H1 (cell line): ENCODE measurements around the gene FAM168B. TPM values are rescaled to one million over a fixed set of nuclear protein-coding genes. Genes with fewer than 3 reads are reported as not detected.

Experiments
- CTCF ChIA-PET: fragments of 300-600 bp; sonication (Branson Sonifier 250); formaldehyde crosslinking; loops from one replicate; lab custom pipeline; 2021; ENCODE audit not compliant: partially characterized antibody; lab: Charles Lee
- POLR2A ChIA-PET: fragments of 300-600 bp; sonication (Branson Sonifier 250); formaldehyde crosslinking; loops from one replicate; lab custom pipeline; 2021; ENCODE audit warnings: inconsistent platforms; ENCODE audit not compliant: partially characterized antibody; lab: Charles Lee
- DNase-seq, 2 experiments: peaks; one replicate each; pipeline versions ENCODE4 v3.0.0 to v3.0.0-alpha.2; 2010 to 2022; ENCODE audit warnings: low spot score in 2 of 2, low read depth in 1 of 2, mixed read lengths in 1 of 2
- FAIRE-seq: peaks from 2 replicates; lab custom pipeline; 2011; peaks lifted over from hg19 to GRCh38; lab: Jason Lieb, UNC
- H2AFZ ChIP-seq: 2 replicates; pipeline ENCODE4 v1.8.1; 2012; ENCODE audit warnings: low read length, inconsistent platforms
- H2AK5ac ChIP-seq: 2 replicates; pipeline ENCODE4 v1.6.1; 2013; ENCODE audit warnings: low read depth, low read length
- H2BK120ac ChIP-seq: replicated peaks from 2 replicates; pipeline ENCODE3; 2013; ENCODE audit warnings: low read depth, low read length, inconsistent platforms
- H2BK12ac ChIP-seq: 2 replicates; pipeline ENCODE4 v1.6.1; 2013; ENCODE audit warnings: low read depth, low read length
- H2BK15ac ChIP-seq: 2 replicates; pipeline ENCODE4 v1.6.1; 2013; ENCODE audit warnings: low read length
- H2BK20ac ChIP-seq: 2 replicates; pipeline ENCODE4 v1.6.1; 2013; ENCODE audit warnings: low read length
- H2BK5ac ChIP-seq: 2 replicates; pipeline ENCODE4 v1.6.1; 2013; ENCODE audit warnings: low read depth, low read length
- H3K14ac ChIP-seq: 2 replicates; pipeline ENCODE4 v1.6.1; 2013; ENCODE audit warnings: inconsistent platforms; ENCODE audit not compliant: insufficient read length
- H3K18ac ChIP-seq: 2 replicates; pipeline ENCODE4 v1.6.1; 2013; ENCODE audit warnings: low read length; ENCODE audit errors: extremely low read depth
- H3K23ac ChIP-seq: 2 replicates; pipeline ENCODE4 v1.6.1; 2013; ENCODE audit warnings: inconsistent platforms; ENCODE audit not compliant: insufficient read length
- H3K23me2 ChIP-seq: 2 replicates; pipeline ENCODE4 v1.6.1; 2013; ENCODE audit warnings: low read depth, low read length
- H3K27ac ChIP-seq: 2 replicates; pipeline ENCODE4 v1.6.1; 2011; ENCODE audit warnings: low read depth, low read length, inconsistent platforms
- H3K27me3 ChIP-seq, 4 experiments: replicated peaks in 1 of 4; 1 replicate in 1 of 4; 2 replicates in 3 of 4; pipeline versions ENCODE4 v1.6.1 to v1.8.1; 2011 to 2013; ENCODE audit warnings: low read length in 3 of 4, mild to moderate bottlenecking in 3 of 4, inconsistent platforms in 2 of 4, mixed read lengths in 2 of 4, moderate library complexity in 1 of 4; ENCODE audit not compliant: control insufficient read depth in 3 of 4, insufficient read depth in 3 of 4; ENCODE audit errors: extremely low read depth in 1 of 4
- H3K36me3 ChIP-seq, 4 experiments: 2 replicates each; pipeline versions ENCODE4 v1.6.1 to v1.8.1; 2011 to 2013; ENCODE audit warnings: mild to moderate bottlenecking in 4 of 4, low read length in 3 of 4, moderate library complexity in 2 of 4, control low read depth in 1 of 4, inconsistent platforms in 1 of 4; ENCODE audit not compliant: insufficient read depth in 4 of 4, control insufficient read depth in 2 of 4
- H3K4ac ChIP-seq: replicated peaks from 2 replicates; pipeline ENCODE3; 2013; ENCODE audit warnings: low read length, low read depth, mixed read lengths, inconsistent platforms; ENCODE audit not compliant: insufficient read length
- H3K4me1 ChIP-seq, 4 experiments: replicated peaks in 1 of 4; 1 replicate in 1 of 4; 2 replicates in 3 of 4; pipeline versions ENCODE4 v1.6.1 to v1.8.1; 2011 to 2013; ENCODE audit warnings: low read length in 3 of 4, inconsistent platforms in 2 of 4, mixed read lengths in 1 of 4; ENCODE audit not compliant: insufficient read depth in 4 of 4, control insufficient read depth in 3 of 4
- H3K4me2 ChIP-seq, 2 experiments: 2 replicates each; pipeline versions ENCODE4 v1.6.1 to v1.8.1; 2011 to 2013; ENCODE audit warnings: low read depth in 2 of 2, low read length in 2 of 2, control low read depth in 1 of 2, inconsistent platforms in 1 of 2, mild to moderate bottlenecking in 1 of 2; ENCODE audit not compliant: insufficient read depth in 1 of 2
- H3K4me3 ChIP-seq, 4 experiments: fragments of 200-600, 300-600 bp in 1 of 4; sonication (generic), shearing (Covaris generic), sonication (Bioruptor Twin) in 1 of 4; 2 replicates each; pipeline versions ENCODE4 v1.5.1 to v1.8.1; 2011 to 2016; ENCODE audit warnings: low read length in 4 of 4, low read depth in 3 of 4, control low read depth in 2 of 4, inconsistent platforms in 2 of 4, mild to moderate bottlenecking in 2 of 4, mixed read lengths in 1 of 4, moderate library complexity in 1 of 4; ENCODE audit not compliant: insufficient read depth in 2 of 4; ENCODE audit errors: extremely low read depth in 1 of 4
- H3K56ac ChIP-seq: replicated peaks from 2 replicates; pipeline ENCODE3; 2013; ENCODE audit warnings: low read depth, mild to moderate bottlenecking, mixed read lengths, low read length, inconsistent platforms; ENCODE audit not compliant: insufficient read length
- H3K79me1 ChIP-seq: 2 replicates; pipeline ENCODE4 v1.6.1; 2013; ENCODE audit warnings: low read depth, low read length, control low read depth
- H3K79me2 ChIP-seq, 2 experiments: 2 replicates each; pipeline versions ENCODE4 v1.6.1 to v1.8.1; 2012 to 2013; ENCODE audit warnings: low read length in 2 of 2, mild to moderate bottlenecking in 2 of 2, inconsistent platforms in 1 of 2; ENCODE audit not compliant: insufficient read depth in 2 of 2, control insufficient read depth in 1 of 2
- H3K9ac ChIP-seq, 4 experiments: replicated peaks in 1 of 4; 1 replicate in 1 of 4; 2 replicates in 3 of 4; pipeline versions ENCODE4 v1.6.1 to v1.8.1; 2011 to 2013; ENCODE audit warnings: low read depth in 3 of 4, low read length in 3 of 4, control low read depth in 2 of 4, mild to moderate bottlenecking in 2 of 4, moderate library complexity in 2 of 4, inconsistent platforms in 1 of 4; ENCODE audit errors: extremely low read depth in 1 of 4
- H3K9me3 ChIP-seq, 2 experiments: 2 replicates each; pipeline versions ENCODE4 v1.6.1 to v1.8.1; 2012 to 2013; ENCODE audit warnings: mild to moderate bottlenecking in 2 of 2, moderate library complexity in 2 of 2, control low read depth in 1 of 2, inconsistent platforms in 1 of 2, low read depth in 1 of 2, low read length in 1 of 2, mixed read lengths in 1 of 2; ENCODE audit not compliant: insufficient read depth in 2 of 2
- H4K20me1 ChIP-seq, 2 experiments: replicated peaks in 1 of 2; 2 replicates each; pipeline versions ENCODE3 to v1.8.1; 2011 to 2013; ENCODE audit warnings: inconsistent platforms in 2 of 2, low read length in 2 of 2, mild to moderate bottlenecking in 1 of 2; ENCODE audit not compliant: insufficient read depth in 2 of 2, control insufficient read depth in 1 of 2
- H4K5ac ChIP-seq: 2 replicates; pipeline ENCODE4 v1.6.1; 2013; ENCODE audit warnings: low read length, low read depth, mixed read lengths, inconsistent platforms; ENCODE audit not compliant: insufficient read length
- H4K8ac ChIP-seq: 2 replicates; pipeline ENCODE4 v1.8.0; 2013; ENCODE audit warnings: mild to moderate bottlenecking, moderate library complexity, low read length, inconsistent platforms; ENCODE audit not compliant: insufficient read depth; ENCODE audit errors: extremely low read depth
- H4K91ac ChIP-seq: replicated peaks from 2 replicates; pipeline ENCODE3; 2013; ENCODE audit warnings: low read length, mixed read lengths, inconsistent platforms; ENCODE audit not compliant: insufficient read length
- ATF3 ChIP-seq: IDR thresholded peaks from 2 replicates; pipeline ENCODE4 v1.6.1; 2011; ENCODE audit warnings: low read depth, mild to moderate bottlenecking, low read length; ENCODE audit not compliant: insufficient read depth
- RXRA ChIP-seq: IDR thresholded peaks from 2 replicates; pipeline ENCODE4 v1.6.1; 2011; ENCODE audit warnings: low read depth, mild to moderate bottlenecking, low read length, moderate library complexity; ENCODE audit not compliant: insufficient read depth
- WGBS, 2 experiments: shearing (Covaris generic) in 1 of 2; methylation state at CpG; one replicate each; pipeline versions ENCODE4 v1.1.6 to v1.1.7; 2013 to 2015; ENCODE audit warnings: low lambda C conversion rate in 2 of 2, mixed read lengths in 2 of 2, inconsistent platforms in 1 of 2, low coverage in 1 of 2, missing lambda C conversion rate in 1 of 2; ENCODE audit not compliant: insufficient replicate concordance in 2 of 2, insufficient coverage in 1 of 2, insufficient read length in 1 of 2; ENCODE audit errors: extremely low coverage in 1 of 2, missing lambda C conversion rate in 1 of 2; 5-methylcytosine and 5-hydroxymethylcytosine counted together
- polyA plus RNA-seq, 7 experiments: library from polyadenylated mRNA; depleted of rRNA in 3 of 7; stranded (reverse) in 5 of 7; unstranded in 2 of 7; fragments of >200 nt in 5 of 7; fragments of 200-250 nt in 2 of 7; gene quantifications; 1 replicate in 5 of 7; 2 replicates in 1 of 7; 4 replicates in 1 of 7; pipeline versions ENCODE4 v1.2.1 to v1.2.3, GENCODE V29; 2011 to 2013; ENCODE audit warnings: missing spikeins in 2 of 7, mixed read lengths in 2 of 7
- total RNA-seq: library from RNA; stranded (reverse); fragmentation: NEBNext Ultra II Directional; extraction: Animal tissue kit (Norgen Biotek cat#: 25700); gene quantifications from 2 replicates; pipeline ENCODE4 v1.2.1, GENCODE V29; 2021

Gene FAM168B
- total and polyA plus RNA-seq, 2 of the 8 experiments (the other 6 are each of a cell fraction or from before 2014, with no cell fraction given) = 61.9 to 123 TPM

GRCh38 chr2:131044075-131044756, 49.0 kb downstream of the FAM168B start:
- no peaks in the 10 kb centered on the region; the same call in 1 of the 2 replicates for H3K79me1 ChIP-seq
- no peak for TF ChIP-seq RXRA
- no peak for TF ChIP-seq ATF3
- H3K27ac ChIP-seq = no peak overlapping the region
- H2BK20ac ChIP-seq = no peak overlapping the region
- H3K79me2 ChIP-seq = peaks cover 0 to 4% of the 10 kb centered on the region in 2 experiments; a peak in 1 of 4 replicates
- WGBS, 2 experiments = 91% methylated on average over 24 of the region's 24 CpGs; no CpG with 5 or more reads in 1 of the 2 experiments
- H2BK12ac ChIP-seq = no peak overlapping the region
- H2AFZ ChIP-seq = no peak overlapping the region
- FAIRE-seq (no peak), DNase-seq (no peak)
- ChIA-PET POLR2A (interaction anchor here (0.5 kb wide), 1 partner anchor 117 kb away, joined by 3 read pairs; no protein-coding TSS in a partner anchor), CTCF (no interaction called here)
- no peaks in the 10 kb centered on the region for H3K23me2 ChIP-seq
- peaks cover 0 to 5% (median 0%) of the 10 kb centered on the region in 4 experiments; a peak in 3 of 7 replicates for H3K4me1 ChIP-seq
- no peak overlapping the region for H4K91ac ChIP-seq
- H3K14ac ChIP-seq = no peak overlapping the region
- H2BK15ac ChIP-seq = no peak overlapping the region
- no peaks in the 10 kb centered on the region for H3K27me3 ChIP-seq
- no peaks in the 10 kb centered on the region for H3K9me3 ChIP-seq
- H3K23ac ChIP-seq = no peak overlapping the region
- peak overlapping the region; percentile 8; the same call in 1 of the 2 replicates for H4K8ac ChIP-seq
- no peak overlapping the region for H3K9ac ChIP-seq
- H3K56ac ChIP-seq = no peak overlapping the region
- peaks cover 3 to 24% (median 7%) of the 10 kb centered on the region in 4 experiments; a peak in 7 of 8 replicates for H3K36me3 ChIP-seq
- H3K18ac ChIP-seq = no peak overlapping the region
- H2BK5ac ChIP-seq = no peak overlapping the region
- H2BK120ac ChIP-seq = no peak overlapping the region
- H3K4ac ChIP-seq = no peak overlapping the region
- H2AK5ac ChIP-seq = no peak overlapping the region
- no peak overlapping the region for H3K4me2 ChIP-seq
- H4K20me1 ChIP-seq = peaks cover 3 to 17% of the 10 kb centered on the region in 2 experiments
- H4K5ac ChIP-seq = no peak overlapping the region
- H3K4me3 ChIP-seq = no peak overlapping the region
